Measurements from ENCODE around the gene HIF1A.
A peak's percentile ranks its signal among the peaks of the same experiment; 100 is the strongest.

The HIF1A gene

DNA sequence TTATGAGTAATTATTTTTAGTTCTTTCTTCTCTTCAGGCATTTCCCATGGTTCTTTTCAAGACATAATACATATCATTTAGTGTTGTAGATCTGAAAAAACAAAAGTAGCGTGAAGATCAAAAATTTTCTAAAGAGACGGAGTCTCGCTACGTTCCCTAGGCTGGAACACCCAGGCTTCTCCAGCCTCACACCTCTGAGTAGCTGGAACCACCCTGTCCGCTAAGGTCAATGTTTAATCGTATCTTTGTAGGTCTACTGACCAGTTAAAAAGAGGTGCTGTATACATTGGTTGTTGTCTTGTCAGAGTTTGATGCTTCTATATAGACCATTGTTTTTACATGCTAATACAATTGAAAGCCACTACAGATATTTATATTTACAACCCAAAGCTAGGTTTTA, 1.3 kb upstream of the HIF1A start:
- no peaks in the 10 kb centered on the region for H3K9me3 ChIP-seq (ENCODE audit: control insufficient read depth, low read length)
- peaks cover 12% of the 10 kb centered on the region for H3K4me1 ChIP-seq (ENCODE audit: control insufficient read depth, insufficient read depth, low read length, poor library complexity, severe bottlenecking)
- peak overlapping the region; percentile 76 for H3K27ac ChIP-seq (ENCODE audit: insufficient read depth, low read length, poor library complexity, severe bottlenecking)
- no peaks in the 10 kb centered on the region for H3K36me3 ChIP-seq (ENCODE audit: control insufficient read depth, insufficient read depth, low read length)
- no peaks in the 10 kb centered on the region for H3K27me3 ChIP-seq (replicated peaks; ENCODE audit: control insufficient read depth, insufficient read depth, low read length, poor library complexity, severe bottlenecking)
- H3K4me3 ChIP-seq (ENCODE audit: insufficient read depth, low read depth, low read length, poor library complexity, severe bottlenecking) = no peak overlapping the region
- DNase-seq = no peak

GRCh38 chr14:61695695-61696527, 598 bp downstream of the HIF1A start:
- peak; percentile 21 to 33 (median 30) for DNase-seq
- Histone ChIP-seq H3K4me3 (ENCODE audit: insufficient read depth, low read depth, low read length, poor library complexity, severe bottlenecking) (peak overlapping the region; percentile 97), H3K27ac (ENCODE audit: insufficient read depth, low read length, poor library complexity, severe bottlenecking) (peak overlapping the region; percentile 90), H3K9me3 (ENCODE audit: control insufficient read depth, low read length) (no peaks in the 10 kb centered on the region), H3K4me1 (ENCODE audit: control insufficient read depth, insufficient read depth, low read length, poor library complexity, severe bottlenecking) (peaks cover 14% of the 10 kb centered on the region), H3K36me3 (ENCODE audit: control insufficient read depth, insufficient read depth, low read length) (no peaks in the 10 kb centered on the region), H3K27me3 (replicated peaks; ENCODE audit: control insufficient read depth, insufficient read depth, low read length, poor library complexity, severe bottlenecking) (no peaks in the 10 kb centered on the region)

- H3K4me1 ChIP-seq (ENCODE audit: control insufficient read depth, insufficient read depth, low read length, poor library complexity, severe bottlenecking) = peaks cover 5% of the 10 kb centered on the region
- no peak for DNase-seq
- H3K9me3 ChIP-seq (ENCODE audit: control insufficient read depth, low read length) = no peaks in the 10 kb centered on the region
- H3K4me3 ChIP-seq (ENCODE audit: insufficient read depth, low read depth, low read length, poor library complexity, severe bottlenecking) = peak overlapping the region; percentile 97
- H3K27ac ChIP-seq (ENCODE audit: insufficient read depth, low read length, poor library complexity, severe bottlenecking) = peak overlapping the region; percentile 90
- H3K36me3 ChIP-seq (ENCODE audit: control insufficient read depth, insufficient read depth, low read length) = no peaks in the 10 kb centered on the region
- no peaks in the 10 kb centered on the region for H3K27me3 ChIP-seq (replicated peaks; ENCODE audit: control insufficient read depth, insufficient read depth, low read length, poor library complexity, severe bottlenecking)
These were observed 1.5 kb downstream of the HIF1A start for GRCh38 chr14:61696753-61697318.

DNA sequence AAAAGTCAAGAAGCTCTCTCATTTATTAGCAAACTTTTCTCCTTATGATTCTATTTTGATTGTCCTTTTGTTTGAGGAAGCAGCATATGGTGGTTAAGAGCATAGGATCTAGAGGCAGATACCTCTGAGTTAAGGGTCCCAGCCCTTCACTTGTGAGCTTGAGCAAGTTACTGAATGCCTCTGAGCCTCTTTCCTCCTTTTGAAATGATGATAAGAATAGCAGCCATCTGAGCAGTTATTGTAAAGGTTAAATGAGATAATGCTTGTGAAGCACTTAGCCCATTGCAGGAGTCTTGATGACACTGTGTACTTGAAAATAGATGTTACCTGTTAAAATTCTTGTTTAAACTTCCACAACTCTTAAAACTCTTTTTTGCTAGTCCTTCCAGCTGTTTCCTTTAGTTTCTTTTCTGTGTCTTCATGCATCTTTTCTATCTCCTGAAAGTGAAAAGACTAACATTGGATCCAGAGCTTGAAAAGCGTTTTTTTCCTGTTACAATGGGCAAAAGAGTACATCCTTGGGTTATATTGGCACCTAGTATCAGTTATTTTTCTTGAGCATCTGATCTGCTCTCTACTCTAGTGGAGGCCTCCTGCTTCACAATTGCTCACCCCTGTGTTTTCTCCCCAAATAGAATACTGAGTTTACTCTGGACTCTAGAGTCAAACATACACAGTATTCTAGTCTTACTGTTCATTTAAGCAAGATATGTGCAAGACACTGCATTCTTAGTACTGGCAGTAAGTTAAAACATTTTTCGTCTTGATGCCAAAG, 3.1 kb downstream of the HIF1A start:
- Histone ChIP-seq H3K4me3 (ENCODE audit: insufficient read depth, low read depth, low read length, poor library complexity, severe bottlenecking) (peak overlapping the region; percentile 97), H3K27ac (ENCODE audit: insufficient read depth, low read length, poor library complexity, severe bottlenecking) (no peak overlapping the region), H3K36me3 (ENCODE audit: control insufficient read depth, insufficient read depth, low read length) (no peaks in the 10 kb centered on the region), H3K9me3 (ENCODE audit: control insufficient read depth, low read length) (no peaks in the 10 kb centered on the region), H3K27me3 (replicated peaks; ENCODE audit: control insufficient read depth, insufficient read depth, low read length, poor library complexity, severe bottlenecking) (no peaks in the 10 kb centered on the region), H3K4me1 (ENCODE audit: control insufficient read depth, insufficient read depth, low read length, poor library complexity, severe bottlenecking) (peaks cover 6% of the 10 kb centered on the region)
- DNase-seq = no peak

- peak overlapping the region; percentile 11 for H3K4me3 ChIP-seq (ENCODE audit: insufficient read depth, low read depth, low read length, poor library complexity, severe bottlenecking)
- no peaks in the 10 kb centered on the region for H3K9me3 ChIP-seq (ENCODE audit: control insufficient read depth, low read length)
- H3K4me1 ChIP-seq (ENCODE audit: control insufficient read depth, insufficient read depth, low read length, poor library complexity, severe bottlenecking) = peaks cover 9% of the 10 kb centered on the region
- no peak overlapping the region for H3K27ac ChIP-seq (ENCODE audit: insufficient read depth, low read length, poor library complexity, severe bottlenecking)
- no peak for DNase-seq
- H3K36me3 ChIP-seq (ENCODE audit: control insufficient read depth, insufficient read depth, low read length) = no peaks in the 10 kb centered on the region
- H3K27me3 ChIP-seq (replicated peaks; ENCODE audit: control insufficient read depth, insufficient read depth, low read length, poor library complexity, severe bottlenecking) = no peaks in the 10 kb centered on the region
These were observed 3.7 kb downstream of the HIF1A start for GRCh38 chr14:61699027-61699426.

DNA sequence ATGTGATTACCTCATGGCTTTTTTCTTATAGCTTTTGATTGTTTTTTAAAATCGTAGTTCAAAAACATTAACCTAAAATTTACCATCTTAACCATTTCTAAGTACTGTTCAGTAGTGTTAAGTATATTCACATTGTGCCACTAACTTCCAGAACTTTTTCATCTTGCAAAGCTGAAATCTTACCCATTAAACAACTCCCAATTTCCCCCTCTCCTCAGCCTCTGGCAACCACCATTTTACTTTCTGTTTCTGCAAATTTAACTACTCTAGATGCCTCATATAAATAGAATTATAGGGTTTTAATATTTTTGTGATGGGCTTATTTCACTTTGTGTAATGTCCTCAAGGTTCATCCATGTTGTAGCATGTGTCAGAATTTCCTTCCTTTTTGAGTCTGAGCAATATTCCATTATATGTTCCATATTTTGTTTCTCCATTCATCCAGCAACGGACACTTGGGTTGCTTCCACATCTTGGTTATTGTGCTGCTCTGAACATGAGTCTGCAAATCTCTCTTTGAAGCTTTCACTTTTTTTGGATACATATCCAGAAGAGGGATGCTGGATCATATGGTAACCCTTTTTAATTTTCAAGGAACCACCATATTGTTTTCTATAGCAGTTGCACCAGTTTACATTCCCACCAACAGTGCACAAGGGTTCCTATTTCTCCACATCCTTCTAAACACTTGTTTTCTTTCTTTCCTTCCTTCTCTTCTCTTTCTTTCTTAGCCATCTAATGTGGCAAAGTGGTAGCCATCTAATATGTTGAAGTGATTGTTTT, 5.0 kb downstream of the HIF1A start:
- Histone ChIP-seq H3K4me1 (ENCODE audit: control insufficient read depth, insufficient read depth, low read length, poor library complexity, severe bottlenecking) (peaks cover 9% of the 10 kb centered on the region), H3K9me3 (ENCODE audit: control insufficient read depth, low read length) (no peaks in the 10 kb centered on the region), H3K27ac (ENCODE audit: insufficient read depth, low read length, poor library complexity, severe bottlenecking) (no peak overlapping the region), H3K36me3 (ENCODE audit: control insufficient read depth, insufficient read depth, low read length) (no peaks in the 10 kb centered on the region), H3K4me3 (ENCODE audit: insufficient read depth, low read depth, low read length, poor library complexity, severe bottlenecking) (no peak overlapping the region), H3K27me3 (replicated peaks; ENCODE audit: control insufficient read depth, insufficient read depth, low read length, poor library complexity, severe bottlenecking) (no peaks in the 10 kb centered on the region)
- DNase-seq = no peak

- Histone ChIP-seq H3K27ac (ENCODE audit: insufficient read depth, low read length, poor library complexity, severe bottlenecking) (no peak overlapping the region), H3K4me1 (ENCODE audit: control insufficient read depth, insufficient read depth, low read length, poor library complexity, severe bottlenecking) (peaks cover 9% of the 10 kb centered on the region), H3K4me3 (ENCODE audit: insufficient read depth, low read depth, low read length, poor library complexity, severe bottlenecking) (no peak overlapping the region), H3K9me3 (ENCODE audit: control insufficient read depth, low read length) (no peaks in the 10 kb centered on the region), H3K27me3 (replicated peaks; ENCODE audit: control insufficient read depth, insufficient read depth, low read length, poor library complexity, severe bottlenecking) (no peaks in the 10 kb centered on the region), H3K36me3 (ENCODE audit: control insufficient read depth, insufficient read depth, low read length) (no peaks in the 10 kb centered on the region)
- no peak for DNase-seq
These were observed 6.6 kb downstream of the HIF1A start for GRCh38 chr14:61701946-61702345.

GRCh38 chr14:61703342-61704129, 8.2 kb downstream of the HIF1A start:
- Histone ChIP-seq H3K4me3 (ENCODE audit: insufficient read depth, low read depth, low read length, poor library complexity, severe bottlenecking) (no peak overlapping the region), H3K27me3 (replicated peaks; ENCODE audit: control insufficient read depth, insufficient read depth, low read length, poor library complexity, severe bottlenecking) (no peaks in the 10 kb centered on the region), H3K9me3 (ENCODE audit: control insufficient read depth, low read length) (no peaks in the 10 kb centered on the region), H3K27ac (ENCODE audit: insufficient read depth, low read length, poor library complexity, severe bottlenecking) (no peak overlapping the region), H3K36me3 (ENCODE audit: control insufficient read depth, insufficient read depth, low read length) (no peaks in the 10 kb centered on the region), H3K4me1 (ENCODE audit: control insufficient read depth, insufficient read depth, low read length, poor library complexity, severe bottlenecking) (peaks cover 9% of the 10 kb centered on the region)
- no peak for DNase-seq

- no peaks in the 10 kb centered on the region for H3K9me3 ChIP-seq (ENCODE audit: control insufficient read depth, low read length)
- H3K4me1 ChIP-seq (ENCODE audit: control insufficient read depth, insufficient read depth, low read length, poor library complexity, severe bottlenecking) = peaks cover 6% of the 10 kb centered on the region
- DNase-seq = no peak
- no peaks in the 10 kb centered on the region for H3K27me3 ChIP-seq (replicated peaks; ENCODE audit: control insufficient read depth, insufficient read depth, low read length, poor library complexity, severe bottlenecking)
- no peak overlapping the region for H3K4me3 ChIP-seq (ENCODE audit: insufficient read depth, low read depth, low read length, poor library complexity, severe bottlenecking)
- no peak overlapping the region for H3K27ac ChIP-seq (ENCODE audit: insufficient read depth, low read length, poor library complexity, severe bottlenecking)
- no peaks in the 10 kb centered on the region for H3K36me3 ChIP-seq (ENCODE audit: control insufficient read depth, insufficient read depth, low read length)
These were observed 9.2 kb downstream of the HIF1A start for GRCh38 chr14:61704554-61704953.
